Measurements from ENCODE around the gene PSAP. TPM values are rescaled to one million over a fixed set of nuclear protein-coding genes. Genes with fewer than 3 reads are reported as not detected.

Gene PSAP
- total RNA-seq, 1 donor from 2014 or later, result 358 TPM

- peaks cover 2% of the 10 kb centered on the region for H3K9me3 Mint-ChIP-seq
- peaks cover 16% of the 10 kb centered on the region for H3K27me3 ChIP-seq
These were observed 42.9 kb upstream of the PSAP start for GRCh38 chr10:71893920-71894319.

DNA sequence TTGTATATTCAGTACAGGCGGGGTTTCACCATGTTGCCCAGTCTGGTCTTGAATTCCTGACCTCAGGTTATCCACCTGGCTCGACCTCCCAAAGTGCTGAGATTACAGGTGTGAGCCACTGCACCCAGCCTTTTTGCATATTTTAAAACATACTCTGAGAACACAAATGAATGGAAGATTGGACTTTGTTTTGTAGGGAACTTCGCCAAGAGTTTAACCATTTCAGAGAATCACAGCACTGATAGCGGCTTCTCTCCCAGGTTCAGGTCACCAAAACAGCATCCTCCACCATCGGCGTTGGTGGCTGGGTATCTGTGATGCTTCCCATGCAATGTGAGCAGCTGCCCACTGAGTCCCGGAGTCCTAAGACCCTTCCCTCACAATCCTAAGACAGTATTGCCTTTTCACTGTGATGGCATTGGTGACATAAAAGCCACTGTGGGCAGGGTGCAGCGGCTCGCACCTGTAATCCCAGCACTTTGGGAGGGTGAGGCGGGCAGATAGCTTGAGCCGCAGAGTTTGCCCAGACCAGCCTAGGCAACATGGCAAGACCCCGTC lies 42.3 kb upstream of the PSAP start:
- no peak overlapping the region for H3K4me3 Mint-ChIP-seq
- H3K9me3 Mint-ChIP-seq, result no peaks in the 10 kb centered on the region
- no peak overlapping the region for H3K27ac ChIP-seq
- peaks cover 5% of the 10 kb centered on the region for H3K4me1 ChIP-seq
- H3K4me2 ChIP-seq, result no peak overlapping the region
- TF ChIP-seq EZH2phosphoT487 (IDR thresholded peaks at IDR 0.05) (no peak), EZH2 (IDR thresholded peaks at IDR 0.05) (no peak)
- TF ChIP-seq, protein P1, sequence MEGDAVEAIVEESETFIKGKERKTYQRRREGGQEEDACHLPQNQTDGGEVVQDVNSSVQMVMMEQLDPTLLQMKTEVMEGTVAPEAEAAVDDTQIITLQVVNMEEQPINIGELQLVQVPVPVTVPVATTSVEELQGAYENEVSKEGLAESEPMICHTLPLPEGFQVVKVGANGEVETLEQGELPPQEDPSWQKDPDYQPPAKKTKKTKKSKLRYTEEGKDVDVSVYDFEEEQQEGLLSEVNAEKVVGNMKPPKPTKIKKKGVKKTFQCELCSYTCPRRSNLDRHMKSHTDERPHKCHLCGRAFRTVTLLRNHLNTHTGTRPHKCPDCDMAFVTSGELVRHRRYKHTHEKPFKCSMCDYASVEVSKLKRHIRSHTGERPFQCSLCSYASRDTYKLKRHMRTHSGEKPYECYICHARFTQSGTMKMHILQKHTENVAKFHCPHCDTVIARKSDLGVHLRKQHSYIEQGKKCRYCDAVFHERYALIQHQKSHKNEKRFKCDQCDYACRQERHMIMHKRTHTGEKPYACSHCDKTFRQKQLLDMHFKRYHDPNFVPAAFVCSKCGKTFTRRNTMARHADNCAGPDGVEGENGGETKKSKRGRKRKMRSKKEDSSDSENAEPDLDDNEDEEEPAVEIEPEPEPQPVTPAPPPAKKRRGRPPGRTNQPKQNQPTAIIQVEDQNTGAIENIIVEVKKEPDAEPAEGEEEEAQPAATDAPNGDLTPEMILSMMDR (IDR thresholded peaks at IDR 0.05), result no peak
- peaks cover 22% of the 10 kb centered on the region for H3K27me3 ChIP-seq
- no peak overlapping the region for H2AFZ ChIP-seq (replicated peaks)
- H3K9me3 ChIP-seq (ENCODE audit: low read depth), result no peaks in the 10 kb centered on the region
- H3K9ac ChIP-seq, result no peak overlapping the region
- no peaks in the 10 kb centered on the region for H3K79me2 ChIP-seq (ENCODE audit: low read depth)
- H3F3A ChIP-seq (ENCODE audit: low read depth), result peaks cover 2% of the 10 kb centered on the region
- peaks cover 18% of the 10 kb centered on the region for H3K27me3 Mint-ChIP-seq (ENCODE audit: insufficient read depth, low read depth)
- H3K27ac Mint-ChIP-seq, result no peak overlapping the region
- H3K4me1 Mint-ChIP-seq, result peaks cover 31% of the 10 kb centered on the region
- no peaks in the 10 kb centered on the region for H4K20me1 ChIP-seq (ENCODE audit: low read depth)
- no peaks in the 10 kb centered on the region for H3K36me3 ChIP-seq
- DNase-seq (ENCODE audit: low spot score), result no peak
- no peaks in the 10 kb centered on the region for H3K36me3 Mint-ChIP-seq
- no peak overlapping the region for H3K4me3 ChIP-seq

More at GRCh38 chr10:71893920-71894319, 42.9 kb upstream of the PSAP start:
- H3K4me1 ChIP-seq, result no peaks in the 10 kb centered on the region
- TF ChIP-seq, protein P1 (IDR thresholded peaks at IDR 0.05), result no peak
- TF ChIP-seq EZH2 (IDR thresholded peaks at IDR 0.05) (no peak), EZH2phosphoT487 (IDR thresholded peaks at IDR 0.05) (no peak)
- peaks cover 27% of the 10 kb centered on the region for H3K4me1 Mint-ChIP-seq
- H4K20me1 ChIP-seq (ENCODE audit: low read depth), result no peaks in the 10 kb centered on the region
- no peak overlapping the region for H3K4me3 Mint-ChIP-seq
- no peak for DNase-seq (ENCODE audit: low spot score)
- no peak overlapping the region for H3K9ac ChIP-seq
- no peaks in the 10 kb centered on the region for H3K36me3 ChIP-seq
- no peaks in the 10 kb centered on the region for H3K79me2 ChIP-seq (ENCODE audit: low read depth)
- no peaks in the 10 kb centered on the region for H3F3A ChIP-seq (ENCODE audit: low read depth)
- peaks cover 18% of the 10 kb centered on the region for H3K27me3 Mint-ChIP-seq (ENCODE audit: insufficient read depth, low read depth)
- H3K36me3 Mint-ChIP-seq, result no peaks in the 10 kb centered on the region
- H3K9me3 ChIP-seq (ENCODE audit: low read depth), result no peaks in the 10 kb centered on the region
- no peak overlapping the region for H3K4me2 ChIP-seq
- no peak overlapping the region for H3K27ac Mint-ChIP-seq
- H2AFZ ChIP-seq (replicated peaks), result no peak overlapping the region
- no peak overlapping the region for H3K27ac ChIP-seq
- H3K4me3 ChIP-seq, result no peak overlapping the region

DNA sequence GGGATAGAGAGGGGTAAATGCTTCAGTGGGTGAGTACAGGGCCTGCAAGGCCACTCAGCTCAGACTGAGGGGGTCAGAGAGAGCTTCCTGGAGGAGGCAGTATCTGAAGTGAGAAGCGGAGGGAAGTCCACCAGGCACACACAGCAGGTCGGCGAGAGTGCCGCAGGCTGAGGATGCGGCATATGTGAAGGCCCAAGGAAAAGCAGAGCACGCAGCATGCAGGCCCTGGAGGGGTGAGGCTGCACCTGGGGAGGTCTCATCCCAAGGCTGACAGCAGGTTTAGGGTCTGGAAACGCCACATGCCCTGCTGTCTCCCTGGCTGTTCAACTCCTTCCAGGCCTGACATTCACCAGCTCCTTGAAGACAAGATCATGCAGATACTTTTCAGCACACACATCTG lies 40.4 kb upstream of the PSAP start:
- peaks cover 5% of the 10 kb centered on the region for H3K4me1 ChIP-seq
- no peak for TF ChIP-seq EZH2phosphoT487 (IDR thresholded peaks at IDR 0.05)
- TF ChIP-seq, protein P1 (IDR thresholded peaks at IDR 0.05), result no peak
- TF ChIP-seq EZH2 (IDR thresholded peaks at IDR 0.05), result no peak

More for the DNA sequence above, 40.4 kb upstream of the PSAP start:
- H3K27me3 ChIP-seq, result peaks cover 40% of the 10 kb centered on the region
- H3K4me3 ChIP-seq, result no peak overlapping the region
- peak overlapping the region; percentile 71 for H3K27ac Mint-ChIP-seq
- H3K4me3 Mint-ChIP-seq, result no peak overlapping the region
- no peak overlapping the region for H2AFZ ChIP-seq (replicated peaks)
- peaks cover 35% of the 10 kb centered on the region for H3K4me1 Mint-ChIP-seq
- no peaks in the 10 kb centered on the region for H4K20me1 ChIP-seq (ENCODE audit: low read depth)
- no peaks in the 10 kb centered on the region for H3K36me3 Mint-ChIP-seq
- H3K27me3 Mint-ChIP-seq (ENCODE audit: insufficient read depth, low read depth), result peaks cover 16% of the 10 kb centered on the region
- H3K27ac ChIP-seq, result no peak overlapping the region
- H3K9ac ChIP-seq, result no peak overlapping the region
- H3K79me2 ChIP-seq (ENCODE audit: low read depth), result no peaks in the 10 kb centered on the region
- no peak overlapping the region for H3K4me2 ChIP-seq
- no peaks in the 10 kb centered on the region for H3K9me3 ChIP-seq (ENCODE audit: low read depth)
- no peak for DNase-seq (ENCODE audit: low spot score)
- H3K9me3 Mint-ChIP-seq, result no peaks in the 10 kb centered on the region
- H3K36me3 ChIP-seq, result no peaks in the 10 kb centered on the region
- peaks cover 9% of the 10 kb centered on the region for H3F3A ChIP-seq (ENCODE audit: low read depth)
